Osteocyte (in vitro differentiated cells): Measurements from ENCODE around the gene KREMEN2. TPM values are rescaled to one million over a fixed set of nuclear protein-coding genes. Genes with fewer than 3 reads are reported as not detected.

Experiments used
- DNase-seq: peaks from one replicate; pipeline ENCODE4 v3.0.0; 2021; ENCODE audit warnings: mixed read lengths; ENCODE audit not compliant: unreplicated experiment; ENCODE audit errors: extremely low spot score
- H3K27ac Mint-ChIP-seq: one replicate; pipeline ENCODE4 v1.8.0; 2021; ENCODE audit warnings: mild to moderate bottlenecking, mixed read lengths; ENCODE audit not compliant: unreplicated experiment
- H3K27me3 Mint-ChIP-seq: one replicate; pipeline ENCODE4 v1.8.0; 2021; ENCODE audit warnings: mixed read lengths; ENCODE audit not compliant: unreplicated experiment
- H3K36me3 Mint-ChIP-seq: one replicate; pipeline ENCODE4 v1.8.0; 2021; ENCODE audit warnings: mixed read lengths; ENCODE audit not compliant: unreplicated experiment
- H3K4me1 Mint-ChIP-seq: one replicate; pipeline ENCODE4 v1.8.0; 2021; ENCODE audit warnings: mixed read lengths; ENCODE audit not compliant: unreplicated experiment
- H3K4me3 Mint-ChIP-seq: one replicate; pipeline ENCODE4 v1.8.0; 2021; ENCODE audit warnings: mild to moderate bottlenecking, moderate library complexity, mixed read lengths; ENCODE audit not compliant: unreplicated experiment
- H3K9me3 Mint-ChIP-seq: one replicate; pipeline ENCODE4 v1.8.0; 2021; ENCODE audit warnings: mixed read lengths; ENCODE audit not compliant: unreplicated experiment
- long read RNA-seq: library from polyadenylated mRNA; unstranded; transcript quantifications from one replicate; pipeline ENCODE4 v2.0.0, GENCODE V29; 2021
- total RNA-seq: library from RNA; stranded (reverse); gene quantifications from 2 replicates; pipeline ENCODE4 v1.2.1, GENCODE V29; 2021
- TF ChIP-seq, protein P1 (sequence below): fragments of 200-600 bp; sonication (generic); IDR thresholded peaks from 2 replicates; pipeline ENCODE4 v1.5.0; 2021; ENCODE audit warnings: antibody characterized with exemption, mild to moderate bottlenecking, moderate library complexity

The KREMEN2 gene
- total RNA-seq, result not detected in 2 replicates
- long read RNA-seq, result 0 reads

DNA sequence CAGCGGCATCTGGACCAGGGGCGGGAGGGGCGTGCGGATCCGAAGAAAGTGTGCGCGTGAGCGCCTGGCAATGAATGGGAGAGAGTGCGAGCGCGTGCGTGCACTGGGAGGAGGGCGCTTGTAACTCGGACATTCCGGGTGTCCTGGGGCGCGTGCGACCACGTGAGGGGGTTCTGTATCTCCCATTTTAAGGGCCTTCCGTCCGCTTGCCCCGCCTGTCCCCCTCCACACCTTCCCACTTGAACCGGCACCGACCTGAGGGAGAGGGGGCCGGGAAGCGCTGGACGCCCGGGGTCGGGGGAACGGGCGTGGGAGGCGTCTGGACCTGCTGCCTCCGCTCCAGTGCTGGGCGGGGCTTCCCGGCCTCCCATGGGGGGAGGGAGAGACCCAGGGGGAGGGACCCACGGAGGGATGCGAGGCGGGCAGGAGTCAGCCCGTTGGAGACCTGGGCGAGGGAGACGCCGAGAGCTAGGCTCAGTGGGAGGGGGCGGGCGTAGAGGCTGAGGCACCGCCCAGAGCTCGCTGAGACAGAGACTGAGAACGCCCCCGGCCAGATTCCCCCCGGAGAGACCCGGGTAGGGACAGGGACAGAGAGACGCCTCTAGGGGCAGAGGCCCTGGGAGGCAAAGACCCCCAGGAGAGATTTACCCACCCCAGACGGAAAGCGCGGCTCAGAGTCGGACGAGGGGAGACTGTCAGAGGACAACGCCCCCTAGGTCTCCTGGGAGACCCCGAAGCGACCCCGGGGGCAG is at the start of gene KREMEN2:
KREMEN2 (plus strand) TSS at position 553 of the 752 bp plus-strand sequence. CDS start 246 bp downstream, outside the sequence.
- TF ChIP-seq, protein P1, sequence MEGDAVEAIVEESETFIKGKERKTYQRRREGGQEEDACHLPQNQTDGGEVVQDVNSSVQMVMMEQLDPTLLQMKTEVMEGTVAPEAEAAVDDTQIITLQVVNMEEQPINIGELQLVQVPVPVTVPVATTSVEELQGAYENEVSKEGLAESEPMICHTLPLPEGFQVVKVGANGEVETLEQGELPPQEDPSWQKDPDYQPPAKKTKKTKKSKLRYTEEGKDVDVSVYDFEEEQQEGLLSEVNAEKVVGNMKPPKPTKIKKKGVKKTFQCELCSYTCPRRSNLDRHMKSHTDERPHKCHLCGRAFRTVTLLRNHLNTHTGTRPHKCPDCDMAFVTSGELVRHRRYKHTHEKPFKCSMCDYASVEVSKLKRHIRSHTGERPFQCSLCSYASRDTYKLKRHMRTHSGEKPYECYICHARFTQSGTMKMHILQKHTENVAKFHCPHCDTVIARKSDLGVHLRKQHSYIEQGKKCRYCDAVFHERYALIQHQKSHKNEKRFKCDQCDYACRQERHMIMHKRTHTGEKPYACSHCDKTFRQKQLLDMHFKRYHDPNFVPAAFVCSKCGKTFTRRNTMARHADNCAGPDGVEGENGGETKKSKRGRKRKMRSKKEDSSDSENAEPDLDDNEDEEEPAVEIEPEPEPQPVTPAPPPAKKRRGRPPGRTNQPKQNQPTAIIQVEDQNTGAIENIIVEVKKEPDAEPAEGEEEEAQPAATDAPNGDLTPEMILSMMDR, result no peak
- DNase-seq, result peak; percentile 82
- Mint-ChIP-seq H3K27ac (no peak within 1 kb of the TSS), H3K27me3 (peaks cover 21% of the 10 kb centered on the region), H3K9me3 (no peaks in the 10 kb centered on the region), H3K36me3 (no peaks in the 10 kb centered on the region), H3K4me3 (peak within 1 kb of the TSS; percentile 70), H3K4me1 (peaks cover 13% of the 10 kb centered on the region)

DNA sequence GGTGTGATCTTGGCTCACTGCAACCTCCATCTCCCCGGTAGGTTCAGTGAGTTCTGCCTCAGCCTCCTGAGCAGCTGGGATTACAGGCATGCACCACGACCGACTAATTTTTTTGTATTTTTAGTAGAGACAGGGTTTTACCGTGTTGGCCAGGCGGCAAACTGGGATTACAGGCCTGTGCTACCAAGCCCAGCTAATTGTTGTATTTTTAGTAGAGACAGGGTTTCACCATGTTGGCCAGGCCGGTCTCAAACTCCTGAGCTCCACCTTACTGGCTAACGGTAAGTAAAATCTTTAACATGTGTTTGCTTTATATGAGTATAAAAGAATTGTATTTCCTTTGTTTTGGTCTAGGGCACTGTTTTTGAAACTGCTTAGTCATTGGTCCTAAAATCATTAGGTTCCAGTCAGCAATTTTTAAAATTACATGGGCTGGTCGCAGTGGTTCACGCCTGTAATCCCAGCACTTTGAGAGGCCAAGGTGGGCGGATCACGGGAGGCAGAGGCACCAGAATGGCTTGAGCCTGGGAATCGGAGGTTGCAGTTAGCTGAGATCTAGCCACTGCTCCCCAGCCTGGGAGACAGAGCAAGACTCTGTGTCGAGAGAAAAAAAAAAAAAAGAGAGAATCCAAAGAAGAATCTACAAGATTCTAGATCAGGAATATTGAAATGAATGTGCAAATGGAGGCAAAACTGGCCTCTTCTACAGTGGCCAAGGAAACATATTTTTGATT is 48.7 kb upstream of the KREMEN2 start:
- H3K9me3 Mint-ChIP-seq, result no peaks in the 10 kb centered on the region
- no peak overlapping the region for H3K4me3 Mint-ChIP-seq
- TF ChIP-seq, protein P1, result no peak
- peaks cover 13% of the 10 kb centered on the region for H3K36me3 Mint-ChIP-seq
- no peak for DNase-seq
- peaks cover 40% of the 10 kb centered on the region for H3K4me1 Mint-ChIP-seq
- no peaks in the 10 kb centered on the region for H3K27me3 Mint-ChIP-seq
- H3K27ac Mint-ChIP-seq, result peak overlapping the region; percentile 75

DNA sequence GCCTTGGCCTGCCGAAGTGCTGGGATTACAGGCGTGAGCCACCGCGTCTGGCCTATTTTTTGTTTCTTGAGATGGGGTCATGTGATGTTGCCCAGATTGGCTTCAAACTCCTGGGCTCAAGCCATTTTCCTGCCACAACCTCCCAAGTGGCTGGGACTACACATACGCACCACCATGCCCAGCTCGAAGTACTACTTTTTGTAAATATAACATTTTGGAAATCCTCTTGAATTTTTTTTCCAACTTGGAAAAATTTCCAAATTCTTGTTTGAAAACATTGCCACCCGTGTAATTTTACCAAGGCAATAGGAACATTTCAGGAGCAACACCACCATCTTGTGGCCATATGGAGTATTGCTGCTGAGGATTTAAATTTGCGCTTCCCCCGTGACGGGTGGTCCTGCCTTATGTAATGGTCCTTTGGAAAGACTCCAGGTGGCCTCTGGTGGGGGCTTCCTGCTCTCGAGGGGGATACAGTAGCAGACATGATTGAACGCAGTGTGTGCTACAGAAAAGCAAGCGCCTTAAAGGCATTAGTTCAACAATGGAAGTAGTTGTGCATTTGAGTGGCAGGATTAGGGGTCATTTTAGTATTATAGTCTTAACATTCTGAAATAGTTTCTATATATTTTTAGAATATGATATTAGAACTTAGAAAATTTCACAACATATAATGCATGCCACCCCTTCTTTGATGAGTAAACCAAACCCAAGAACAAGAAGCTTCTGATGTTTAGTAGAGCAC is 44.4 kb upstream of the KREMEN2 start:
- Mint-ChIP-seq H3K27me3 (no peaks in the 10 kb centered on the region), H3K4me3 (no peak overlapping the region), H3K4me1 (peaks cover 17% of the 10 kb centered on the region), H3K36me3 (peaks cover 26% of the 10 kb centered on the region), H3K9me3 (no peaks in the 10 kb centered on the region), H3K27ac (peak overlapping the region; percentile 84)
- DNase-seq, result no peak
- TF ChIP-seq, protein P1, result peak; percentile 88

DNA sequence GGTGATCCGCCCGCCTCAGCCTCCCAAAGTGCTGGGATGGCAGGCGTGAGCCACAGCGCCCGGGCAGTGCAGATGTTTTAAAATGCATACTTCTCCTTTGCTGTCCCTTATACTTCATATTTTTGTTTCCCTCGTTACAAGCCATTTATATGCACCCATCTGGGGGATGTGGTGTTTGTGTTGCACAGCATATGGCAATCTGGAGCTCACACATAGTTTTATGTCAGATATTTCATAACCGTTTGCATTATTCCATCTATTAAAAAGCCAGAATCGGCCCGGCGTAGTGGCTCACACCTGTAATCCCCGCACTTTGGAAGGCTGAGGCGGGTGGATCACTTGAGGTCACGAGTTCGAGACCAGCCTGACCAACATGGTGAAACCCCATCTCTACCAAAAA is 40.6 kb upstream of the KREMEN2 start:
- Mint-ChIP-seq H3K4me3 (no peak overlapping the region), H3K27me3 (no peaks in the 10 kb centered on the region), H3K4me1 (peaks cover 10% of the 10 kb centered on the region), H3K9me3 (no peaks in the 10 kb centered on the region), H3K36me3 (peaks cover 20% of the 10 kb centered on the region), H3K27ac (no peak overlapping the region)
- no peak for DNase-seq
- TF ChIP-seq, protein P1, result no peak
